ENCODE results near the gene CDK19.
"Not testable (repeated sequence)": the region's sequence is repeated elsewhere in the genome, so short reads cannot be mapped to it uniquely, and the experiment has no call there.

Gene CDK19

DNA sequence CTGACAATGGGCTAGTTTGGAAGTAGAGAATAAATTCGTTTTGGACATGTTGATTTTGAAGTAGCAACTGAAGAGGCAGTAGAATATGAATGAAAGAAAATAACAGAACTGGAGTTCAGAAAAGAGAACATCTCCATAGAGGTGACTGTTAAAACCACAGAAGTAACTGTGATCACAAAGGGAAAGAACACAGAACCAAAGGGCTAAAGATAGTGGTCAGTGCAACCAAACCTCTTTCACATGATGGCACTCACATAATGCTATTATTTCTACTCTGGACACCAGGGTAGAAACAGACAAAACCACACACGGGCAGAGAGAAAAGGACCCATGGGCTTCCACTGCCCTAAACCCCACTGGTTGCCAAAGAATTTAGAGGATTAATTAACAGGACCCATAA, 58.5 kb downstream of the CDK19 start:
- no peak for DNase-seq (ENCODE audit: low spot score)

DNA sequence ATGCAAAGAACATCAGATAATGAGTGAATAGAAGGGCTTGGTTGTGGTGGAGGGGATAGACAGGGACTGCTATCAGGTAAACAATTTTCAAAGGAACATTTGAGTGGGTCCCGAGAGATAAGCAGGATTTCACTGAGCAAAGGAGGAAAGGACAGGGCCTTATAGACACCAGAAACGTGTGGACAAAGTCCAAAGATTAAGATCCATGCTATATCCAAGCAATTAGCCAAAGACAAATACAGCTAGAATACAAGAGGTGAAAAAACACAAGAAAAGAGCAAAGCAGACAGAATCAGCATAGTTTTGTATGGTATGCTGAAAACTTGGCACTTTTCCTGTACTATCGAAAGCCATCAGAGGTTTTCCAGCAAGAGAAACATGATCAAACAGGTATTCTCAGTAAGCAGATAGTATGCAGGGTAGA, 59.8 kb downstream of the CDK19 start:
- DNase-seq (ENCODE audit: low spot score): no peak

DNA sequence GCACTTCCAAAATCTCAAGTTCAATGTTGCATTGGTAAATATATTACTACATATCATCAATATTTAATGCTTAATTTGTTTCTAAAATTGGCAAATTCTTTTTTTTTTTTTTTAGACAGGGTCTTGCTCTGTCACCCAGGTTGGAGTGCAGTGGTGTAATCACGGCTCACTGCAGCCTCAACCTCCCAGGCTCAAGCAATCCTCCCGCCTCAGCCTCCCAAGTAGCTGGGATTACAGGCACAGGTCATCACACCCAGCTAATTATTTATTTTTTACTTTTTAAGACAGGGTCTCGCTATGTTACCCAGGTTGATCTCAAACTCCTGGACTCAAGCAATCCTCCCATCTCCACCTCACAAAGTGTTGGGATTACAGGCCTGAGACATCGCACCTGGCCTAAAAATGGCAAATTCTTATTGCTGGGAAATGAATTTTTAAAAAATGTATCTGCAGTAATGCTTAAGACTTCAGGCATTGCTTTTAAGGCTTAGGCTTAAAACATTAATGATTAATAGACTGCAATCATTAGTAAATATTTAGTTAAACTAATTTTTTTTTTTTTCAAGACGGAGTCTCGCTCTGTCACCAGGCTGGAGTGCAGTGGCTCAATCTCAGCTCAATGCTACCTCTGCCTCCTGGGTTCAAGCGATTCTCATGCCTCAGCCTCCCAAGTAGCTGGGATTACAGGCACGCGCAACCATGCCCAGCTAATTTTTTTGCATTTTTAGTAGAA, 61.2 kb downstream of the CDK19 start:
- not testable (repeated sequence) for DNase-seq (ENCODE audit: low spot score)

DNA sequence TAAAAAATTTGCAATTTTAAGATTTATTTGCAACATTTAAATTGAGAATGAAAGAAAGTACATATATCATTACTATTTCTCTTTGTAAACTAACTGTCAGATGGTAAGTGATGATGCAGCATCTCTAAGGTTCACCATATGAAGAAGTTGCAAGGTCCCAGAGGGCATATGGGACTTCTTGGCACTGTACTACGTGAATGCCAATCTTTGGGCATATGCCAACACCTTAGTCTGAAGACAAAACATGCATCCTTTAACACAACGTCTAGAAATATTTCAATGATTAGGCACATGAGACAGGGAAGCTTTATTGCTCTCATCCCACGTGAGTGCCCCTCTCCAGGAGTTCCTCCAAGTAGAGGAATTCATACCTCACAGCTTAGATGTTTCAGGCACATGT, 66.8 kb downstream of the CDK19 start:
- peak; percentile 25 for DNase-seq (ENCODE audit: low spot score)

DNA sequence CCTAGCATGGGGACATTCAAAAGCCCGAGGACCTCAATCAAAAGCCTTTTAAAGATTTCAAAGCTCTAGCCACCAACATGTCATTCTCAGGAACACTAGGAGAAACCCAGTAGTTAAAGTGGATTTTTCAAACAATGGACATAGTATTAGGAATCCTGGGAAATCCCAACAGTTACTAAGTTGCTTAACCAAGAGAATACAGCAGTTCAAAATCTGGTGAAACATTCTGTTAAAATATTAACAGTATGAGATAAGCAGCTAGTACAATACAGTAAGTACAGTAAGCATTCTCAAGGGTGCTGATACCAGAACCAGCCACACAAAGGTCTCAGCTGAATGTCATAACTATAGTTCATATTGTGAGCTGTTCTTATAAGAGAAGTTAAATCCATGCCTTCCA, 68.6 kb downstream of the CDK19 start:
- no peak for DNase-seq (ENCODE audit: low spot score)

DNA sequence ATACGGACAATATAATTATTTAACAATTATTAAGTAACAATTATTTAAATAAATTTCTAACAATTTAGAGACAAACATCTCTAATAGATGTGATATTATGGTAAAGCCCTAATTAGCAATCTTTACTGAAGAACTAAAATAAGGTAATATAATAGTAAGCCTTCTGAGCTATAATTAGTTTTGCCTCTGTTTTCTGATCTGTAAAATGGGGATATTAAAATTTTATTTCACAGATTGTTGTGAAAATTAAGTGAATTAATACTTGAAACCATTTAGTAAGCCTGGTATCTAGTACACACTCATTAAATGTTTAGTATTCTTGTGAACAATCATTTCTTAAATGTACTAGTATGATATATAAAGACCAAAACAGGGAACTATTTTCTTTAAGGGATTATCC, 70.3 kb downstream of the CDK19 start:
- DNase-seq (ENCODE audit: low spot score): no peak

DNA sequence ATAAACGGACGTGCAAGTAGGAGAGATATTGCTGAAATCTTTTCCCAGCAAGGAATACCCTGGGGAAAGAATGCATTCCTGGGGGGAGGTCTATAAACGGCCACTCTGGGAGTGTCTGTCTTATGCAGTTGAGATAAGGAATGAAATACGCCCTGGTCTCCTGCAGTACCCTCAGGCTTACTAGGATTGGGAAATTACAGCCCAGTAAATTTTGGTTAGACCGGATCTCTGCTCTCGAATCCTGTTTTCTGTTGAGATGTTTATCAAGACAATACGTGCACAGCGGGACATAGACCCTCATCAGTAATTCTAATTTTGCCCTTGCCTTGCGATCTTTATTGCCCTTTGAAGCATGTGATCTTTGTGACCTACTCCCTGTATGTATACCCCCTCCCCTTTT, 72.7 kb downstream of the CDK19 start:
- DNase-seq (ENCODE audit: low spot score): not testable (repeated sequence)

DNA sequence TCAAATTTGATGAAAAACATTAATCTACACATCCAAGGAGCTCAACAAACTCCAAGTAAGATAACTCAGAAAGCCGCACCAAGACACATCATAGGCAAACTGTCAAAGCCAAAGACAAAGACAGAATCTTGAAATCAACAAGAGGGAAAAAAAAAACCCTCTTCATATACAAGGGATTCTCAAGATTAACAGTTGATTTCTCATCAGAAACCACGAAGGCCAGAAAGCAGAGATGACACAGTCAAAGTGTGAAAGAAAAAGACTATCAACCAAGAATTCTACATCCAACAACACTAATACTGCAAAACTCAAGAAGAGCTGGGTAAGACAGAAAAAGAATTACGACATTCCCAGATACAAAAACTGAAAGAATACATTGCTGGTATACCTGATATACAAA, 73.8 kb downstream of the CDK19 start:
- no peak for DNase-seq (ENCODE audit: low spot score)

DNA sequence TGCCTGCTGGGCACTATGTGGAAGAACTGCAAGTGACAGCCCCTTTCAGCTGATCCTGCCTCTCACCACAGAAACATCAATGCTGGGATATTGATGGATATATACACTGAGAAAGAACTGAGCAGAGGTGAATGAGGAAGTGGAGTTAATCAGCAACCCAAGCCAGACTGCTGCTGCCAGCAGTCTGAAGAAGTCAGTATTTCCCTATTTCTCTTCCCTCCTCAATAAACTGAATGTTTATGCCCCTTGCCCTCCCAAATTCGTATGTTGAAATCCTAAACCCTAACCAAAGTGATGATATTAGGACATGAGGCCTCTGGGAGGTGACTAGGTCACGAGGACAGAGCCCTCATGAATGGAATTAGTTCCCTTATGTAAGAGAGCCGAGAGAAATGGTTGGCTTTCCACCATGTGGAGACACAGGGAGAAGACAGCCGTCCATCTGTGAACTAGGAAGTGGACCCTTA, 76.3 kb downstream of the CDK19 start:
- no peak for DNase-seq (ENCODE audit: low spot score)

DNA sequence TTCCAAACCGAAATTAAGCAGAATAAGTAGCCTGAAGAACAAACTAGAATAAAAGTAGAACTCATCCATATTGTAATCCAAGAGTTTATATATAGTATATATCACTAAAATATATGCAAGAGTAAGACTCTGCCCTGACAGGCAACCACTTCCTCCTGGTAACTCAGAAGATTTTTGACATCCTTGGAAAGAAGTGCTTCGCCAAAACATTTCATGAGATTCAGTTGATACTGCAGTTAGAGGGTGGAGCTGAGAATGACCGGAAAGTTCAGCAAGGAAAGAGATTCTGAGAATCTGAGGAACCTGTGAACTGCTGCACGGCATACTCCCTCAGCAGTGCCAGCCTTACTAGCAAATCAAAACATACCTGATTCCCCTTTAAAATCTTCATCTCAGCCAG, 79.6 kb downstream of the CDK19 start:
- DNase-seq (ENCODE audit: low spot score): no peak

DNA sequence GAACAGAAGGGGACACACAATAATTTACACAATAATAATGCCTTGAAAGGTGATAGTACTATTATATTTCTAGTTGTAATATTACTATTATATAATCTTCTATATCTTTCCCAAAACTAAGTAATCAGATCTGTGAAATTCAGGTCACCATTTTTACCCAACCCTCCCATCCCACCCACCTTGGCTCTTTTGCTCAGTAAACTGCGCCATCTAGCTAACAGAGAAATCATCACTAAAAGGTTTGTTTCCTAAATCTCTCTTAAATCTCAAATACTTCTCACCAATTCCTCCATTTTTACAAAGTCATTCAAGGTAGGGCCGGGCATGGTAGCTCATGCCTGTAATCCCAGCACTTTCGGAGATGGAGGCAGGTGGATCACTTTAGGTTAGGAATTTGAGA, 83.4 kb downstream of the CDK19 start:
- no peak for DNase-seq (ENCODE audit: low spot score)

DNA sequence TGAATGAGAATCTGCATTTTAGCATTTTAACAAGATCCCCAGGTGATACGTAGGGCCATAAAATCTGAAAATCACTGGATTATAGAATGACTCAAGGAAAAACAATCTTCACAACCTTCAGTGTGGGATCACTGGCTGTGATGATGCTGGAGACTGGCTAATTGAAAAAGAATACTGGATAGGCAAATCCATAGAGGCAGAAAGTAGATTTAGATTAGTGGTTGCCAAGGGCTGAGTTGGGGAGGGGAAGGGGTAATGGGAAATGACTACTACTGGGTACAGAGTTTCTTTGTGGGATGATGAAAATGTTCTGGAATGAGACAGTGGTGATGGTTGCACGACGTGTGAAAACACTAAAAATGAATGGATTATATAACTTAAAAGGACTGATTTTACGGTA, 84.1 kb downstream of the CDK19 start:
- DNase-seq (ENCODE audit: low spot score): no peak

DNA sequence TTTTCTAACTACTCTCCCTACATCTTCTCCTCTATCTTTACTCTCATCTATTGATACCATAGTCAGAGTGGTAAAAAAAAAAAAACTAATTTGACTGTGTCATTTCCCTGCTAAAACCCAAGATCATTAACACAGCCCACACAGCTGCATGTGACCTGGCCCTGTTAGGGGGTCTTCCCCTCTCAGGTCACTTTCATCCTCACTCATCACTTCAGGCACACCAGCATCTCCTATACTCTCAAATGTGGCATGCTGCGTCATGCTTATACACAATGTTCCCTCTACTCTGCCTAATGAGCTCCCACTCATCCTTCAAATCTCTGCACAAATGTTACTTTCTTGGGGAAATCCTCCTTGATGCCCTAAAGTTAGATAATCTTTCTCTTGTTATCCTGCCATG, 86.8 kb downstream of the CDK19 start:
- DNase-seq (ENCODE audit: low spot score): no peak

DNA sequence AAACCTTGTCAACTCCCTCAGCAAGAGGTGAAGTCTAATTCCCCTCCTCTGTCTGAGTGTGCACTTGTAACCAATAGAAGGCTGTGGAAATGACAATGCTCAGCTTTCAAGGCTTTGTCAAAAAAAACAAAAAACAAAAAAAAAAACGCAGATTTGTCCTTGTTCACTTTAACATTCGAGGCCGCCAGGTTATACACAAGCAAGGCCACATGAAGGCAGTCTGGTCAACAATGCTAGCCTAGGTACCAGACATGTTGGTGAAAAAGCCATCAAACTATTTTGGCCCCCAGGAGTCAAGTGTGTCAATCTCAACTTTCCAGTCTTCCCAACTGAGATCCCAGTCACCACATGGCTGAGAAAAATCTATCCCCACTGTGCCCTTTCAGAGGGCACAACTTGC, 92.3 kb downstream of the CDK19 start:
- no peak for DNase-seq (ENCODE audit: low spot score)

DNA sequence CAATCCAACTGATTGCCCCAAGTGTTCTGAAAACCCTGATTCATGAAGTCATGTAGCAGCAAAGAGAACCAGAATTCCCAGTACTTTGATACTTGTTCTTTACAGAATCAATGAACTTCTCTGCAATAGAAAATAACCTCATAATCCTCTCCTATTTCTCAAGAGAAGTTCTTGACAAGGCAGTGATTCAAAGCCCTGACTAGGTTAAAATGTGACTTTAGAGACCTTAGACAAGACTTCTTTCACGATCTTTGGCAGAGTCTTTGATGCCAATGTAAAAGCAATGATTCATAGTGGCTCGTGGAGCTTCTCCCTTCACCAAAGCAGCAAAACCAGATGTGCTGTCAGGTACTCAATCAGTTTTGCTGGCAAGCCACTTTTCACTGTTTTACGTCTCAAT, 95.2 kb downstream of the CDK19 start:
- no peak for DNase-seq (ENCODE audit: low spot score)

DNA sequence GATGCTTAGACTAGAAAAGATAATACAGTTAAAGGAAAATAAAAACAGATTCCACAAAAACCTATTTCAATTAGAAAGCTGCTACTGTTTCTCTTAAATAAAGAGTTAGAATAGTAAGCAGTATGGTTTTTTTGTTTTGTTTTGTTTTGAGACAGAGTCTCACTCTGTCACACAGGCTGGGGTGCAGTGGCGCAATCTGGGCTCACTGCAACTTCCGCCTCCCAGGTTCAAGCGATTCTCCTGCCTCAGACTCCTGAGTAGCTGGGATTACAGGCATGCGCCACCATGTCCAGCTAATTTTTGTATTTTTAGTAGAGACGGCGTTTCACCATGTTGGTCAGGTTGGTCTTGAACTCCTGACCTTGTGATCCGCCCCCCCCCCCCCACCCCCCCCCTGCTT, 95.7 kb downstream of the CDK19 start:
- DNase-seq (ENCODE audit: low spot score): not testable (repeated sequence)

DNA sequence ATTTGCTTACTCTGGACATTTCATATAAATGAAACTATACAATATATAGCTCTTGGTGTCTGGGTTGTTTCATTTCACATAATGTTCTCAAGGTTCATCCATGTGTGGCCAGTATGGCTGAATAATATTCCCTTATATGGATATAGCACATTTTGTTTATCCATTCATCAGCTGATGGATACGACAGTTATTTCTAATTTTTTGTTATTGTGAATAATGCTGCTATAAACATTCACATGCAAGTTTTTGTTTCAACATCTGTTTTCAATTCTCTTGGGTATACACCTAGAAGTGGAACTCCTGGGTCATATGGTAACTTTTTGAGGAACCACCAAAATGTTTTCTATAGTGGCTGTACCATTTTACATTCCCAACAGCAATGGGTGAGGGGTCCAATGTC, 101.1 kb downstream of the CDK19 start:
- no peak for DNase-seq (ENCODE audit: low spot score)

DNA sequence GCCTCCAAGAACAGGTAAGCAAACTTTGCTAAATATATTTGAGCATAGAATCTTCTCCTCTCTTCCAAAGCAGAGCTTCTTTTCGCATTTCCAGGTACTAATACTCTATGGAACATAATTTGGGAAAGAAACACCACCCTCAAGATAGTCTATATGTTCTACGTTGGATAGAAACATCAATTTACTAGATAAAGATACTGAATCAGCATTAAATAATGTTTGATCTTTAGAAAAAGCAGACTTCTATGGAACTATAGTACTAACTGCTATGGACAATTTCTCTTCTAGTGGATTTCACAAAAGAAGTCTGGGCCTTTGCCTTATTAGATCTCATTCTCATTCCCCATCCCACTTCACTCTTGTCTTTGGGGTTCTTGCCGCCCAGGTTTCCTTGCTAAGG, 103.0 kb downstream of the CDK19 start:
- DNase-seq (ENCODE audit: low spot score): no peak

DNA sequence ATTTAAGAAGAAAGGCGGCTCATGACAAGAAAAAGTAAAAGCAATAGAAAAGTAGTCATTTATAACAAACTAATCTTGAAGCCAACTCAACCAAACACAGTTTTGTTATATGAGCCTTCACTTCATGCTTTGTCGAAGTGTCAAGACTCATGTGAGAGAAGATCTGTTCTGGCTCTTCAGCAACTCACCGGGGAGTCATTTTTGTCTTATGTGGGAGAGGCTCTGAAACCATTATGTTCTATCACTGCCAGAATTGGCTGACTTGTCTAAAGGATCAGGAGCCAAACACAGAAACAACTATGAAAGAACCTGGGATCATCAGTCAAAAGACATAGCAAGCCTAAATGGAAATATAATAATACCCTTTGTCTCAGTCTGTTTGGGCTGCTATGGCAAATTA, 105.2 kb downstream of the CDK19 start:
- DNase-seq (ENCODE audit: low spot score): no peak

DNA sequence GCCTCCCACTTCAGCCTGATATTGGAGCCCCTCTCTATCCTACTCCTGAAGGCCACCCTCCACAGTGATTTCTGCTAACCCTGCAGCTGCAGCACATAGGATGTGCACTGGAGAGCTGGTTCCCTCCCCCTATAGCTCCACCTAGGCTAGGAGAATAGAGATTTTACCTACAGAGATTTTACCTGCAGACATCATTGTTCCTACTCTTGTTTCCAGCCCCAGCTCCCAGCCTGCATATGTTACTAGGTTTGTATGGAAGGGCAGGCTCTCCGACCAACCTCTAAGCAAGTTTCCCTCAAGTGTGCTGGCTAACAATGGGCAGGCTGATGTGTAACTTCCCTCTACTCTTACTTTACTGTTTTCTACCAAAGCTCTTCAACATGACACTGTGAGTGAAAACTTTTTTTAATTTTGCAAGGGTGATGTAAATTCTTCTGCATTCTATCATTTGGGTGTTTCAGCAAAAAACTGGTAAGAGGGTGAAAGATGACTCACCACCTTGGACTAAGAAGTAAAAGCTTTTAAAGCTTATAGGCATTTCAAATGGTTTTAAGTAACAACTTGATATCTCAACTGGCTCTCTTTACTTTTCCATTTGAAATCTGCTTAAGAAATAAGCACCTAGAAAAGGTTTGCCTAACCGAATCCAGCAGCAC, 106.8 kb downstream of the CDK19 start:
- no peak for DNase-seq (ENCODE audit: low spot score)

DNA sequence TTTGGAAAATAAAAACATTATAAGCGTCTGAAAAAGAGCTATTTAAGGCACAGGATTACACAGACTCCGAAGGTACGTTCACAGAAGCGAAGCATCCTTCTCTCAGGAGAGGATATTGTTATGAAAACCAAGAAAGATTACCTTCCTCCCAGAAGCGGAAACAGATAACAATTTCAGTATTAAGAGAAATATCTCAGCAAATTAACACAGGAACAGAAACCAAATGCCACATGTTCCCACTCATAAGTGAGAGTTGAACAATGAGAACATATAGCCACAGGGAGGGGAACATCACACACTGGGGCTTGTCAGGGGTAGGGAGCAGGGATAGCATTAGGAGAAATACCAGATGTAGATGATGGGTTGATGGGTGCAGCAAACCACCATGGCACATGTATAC, 109.7 kb downstream of the CDK19 start:
- no peak for DNase-seq (ENCODE audit: low spot score)

DNA sequence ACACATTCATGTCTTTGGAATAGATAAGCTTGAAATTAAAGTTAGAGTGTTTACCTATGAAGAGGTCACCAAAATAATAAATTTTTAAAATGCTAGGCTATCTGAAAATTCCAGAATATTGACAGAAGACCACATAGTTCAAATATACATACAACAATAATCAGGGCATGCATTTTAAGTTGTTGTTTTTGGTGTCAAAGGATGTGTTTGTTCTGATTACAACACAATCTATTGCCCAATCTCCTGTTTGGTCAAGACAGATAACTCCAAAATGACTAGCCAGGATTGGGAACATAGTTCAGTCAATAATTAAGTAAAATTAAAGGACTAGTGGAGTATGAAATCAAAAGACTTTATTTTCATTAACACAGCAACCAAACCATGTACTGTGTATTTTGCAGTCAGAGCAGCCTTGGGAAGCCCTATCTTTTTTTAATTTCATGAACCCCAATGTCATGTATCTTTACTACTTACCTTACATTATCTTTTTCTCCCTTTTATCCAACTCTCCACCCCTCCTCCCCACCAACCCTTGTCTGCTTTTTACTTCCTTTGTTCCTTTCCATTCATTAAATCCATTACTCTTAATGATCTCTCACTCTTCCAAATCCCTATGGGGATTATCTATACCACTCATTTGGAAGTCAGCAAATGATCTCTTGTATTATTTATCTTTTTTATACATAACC, 111.2 kb downstream of the CDK19 start:
- no peak for DNase-seq (ENCODE audit: low spot score)

Measured in cerebellar cortex (tissue), 1 donor.